SK-N-SH treated with all-trans-retinoic acid at 6 μM for 48 hours (cell line): ENCODE measurements around the gene ABI3BP.

Experiments used
- CSDC2 ChIP-seq: fragments of 250-450 bp; sonication (Bioruptor Pico); IDR thresholded peaks from 2 replicates; pipeline ENCODE4 v1.5.0; 2020; ENCODE audit warnings: mild to moderate bottlenecking, moderate library complexity
- PPARA ChIP-seq: fragments of 250-450 bp; sonication (Bioruptor Pico); IDR thresholded peaks from 2 replicates; pipeline ENCODE4 v1.5.0; 2020; ENCODE audit warnings: mild to moderate bottlenecking, borderline replicate concordance
- RARB ChIP-seq: fragments of 250-450 bp; sonication (Bioruptor Pico); IDR thresholded peaks from 2 replicates; pipeline ENCODE4 v1.8.0; 2021; ENCODE audit warnings: mild to moderate bottlenecking, moderate library complexity
- SNAI2 ChIP-seq: fragments of 250-450 bp; sonication (Bioruptor Pico); IDR thresholded peaks from 2 replicates; pipeline ENCODE4 v1.5.0; 2020; ENCODE audit warnings: mild to moderate bottlenecking, moderate library complexity
- TCF4 ChIP-seq: fragments of 250-450 bp; sonication (Bioruptor Pico); IDR thresholded peaks from 2 replicates; pipeline ENCODE4 v1.8.0; 2021; ENCODE audit warnings: mild to moderate bottlenecking, moderate library complexity, borderline replicate concordance
- TOX ChIP-seq: fragments of 250-450 bp; sonication (Bioruptor Pico); IDR thresholded peaks from 2 replicates; pipeline ENCODE4 v1.8.0; 2021; ENCODE audit warnings: mild to moderate bottlenecking, moderate library complexity, borderline replicate concordance
- ZFP3 ChIP-seq: fragments of 250-450 bp; sonication (Bioruptor Pico); IDR thresholded peaks from 2 replicates; pipeline ENCODE4 v1.5.0; 2020; ENCODE audit warnings: mild to moderate bottlenecking, moderate library complexity
- ZFP30 ChIP-seq: fragments of 450-650 bp; formaldehyde crosslinking; IDR thresholded peaks from 2 replicates; pipeline ENCODE4 v1.5.0; 2022; ENCODE audit warnings: mild to moderate bottlenecking, moderate library complexity
- ZNF70 ChIP-seq: fragments of 450-650 bp; formaldehyde crosslinking; IDR thresholded peaks from 2 replicates; pipeline ENCODE4 v1.5.0; 2020; ENCODE audit warnings: mild to moderate bottlenecking, moderate library complexity
- TF ChIP-seq, protein P1 (sequence below): fragments of 250-450 bp; sonication (Bioruptor Pico); IDR thresholded peaks from 2 replicates; pipeline ENCODE4 v1.5.1; 2020; ENCODE audit warnings: low read depth, mild to moderate bottlenecking, moderate library complexity
- TF ChIP-seq, protein P2 (sequence below): fragments of 250-450 bp; sonication (Bioruptor Pico); IDR thresholded peaks from 2 replicates; pipeline ENCODE4 v1.8.0; 2020; ENCODE audit warnings: mild to moderate bottlenecking, moderate library complexity, borderline replicate concordance

DNA sequence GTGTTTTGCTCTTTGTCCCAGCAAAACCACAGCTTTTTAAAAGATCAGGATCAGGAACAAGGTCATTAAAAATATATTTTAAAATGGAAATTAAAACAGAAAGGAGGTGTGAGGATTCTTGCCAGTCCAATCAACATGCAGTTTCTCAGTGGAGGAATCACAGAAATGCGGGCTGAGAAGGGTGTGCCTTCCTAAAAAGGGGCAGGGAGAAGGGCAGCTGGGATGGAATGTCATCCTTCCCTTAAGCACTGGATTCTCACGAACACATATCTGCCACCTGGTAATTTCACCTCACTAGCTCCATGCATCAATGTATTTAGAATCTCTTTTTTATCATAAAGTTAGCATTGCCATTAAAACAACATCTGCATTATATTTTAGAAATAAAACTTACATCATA is 21.4 kb downstream of the ABI3BP start:
- TF ChIP-seq PPARA (CRISPR knock-in tag) (no peak), TCF4 (CRISPR knock-in tag) (no peak), RARB (no peak), ZNF70 (CRISPR knock-in tag) (no peak), ZFP30 (CRISPR knock-in tag) (no peak), ZFP3 (CRISPR knock-in tag) (no peak), CSDC2 (CRISPR knock-in tag) (no peak), TOX (no peak), SNAI2 (CRISPR knock-in tag) (no peak)
- TF ChIP-seq, protein P1, sequence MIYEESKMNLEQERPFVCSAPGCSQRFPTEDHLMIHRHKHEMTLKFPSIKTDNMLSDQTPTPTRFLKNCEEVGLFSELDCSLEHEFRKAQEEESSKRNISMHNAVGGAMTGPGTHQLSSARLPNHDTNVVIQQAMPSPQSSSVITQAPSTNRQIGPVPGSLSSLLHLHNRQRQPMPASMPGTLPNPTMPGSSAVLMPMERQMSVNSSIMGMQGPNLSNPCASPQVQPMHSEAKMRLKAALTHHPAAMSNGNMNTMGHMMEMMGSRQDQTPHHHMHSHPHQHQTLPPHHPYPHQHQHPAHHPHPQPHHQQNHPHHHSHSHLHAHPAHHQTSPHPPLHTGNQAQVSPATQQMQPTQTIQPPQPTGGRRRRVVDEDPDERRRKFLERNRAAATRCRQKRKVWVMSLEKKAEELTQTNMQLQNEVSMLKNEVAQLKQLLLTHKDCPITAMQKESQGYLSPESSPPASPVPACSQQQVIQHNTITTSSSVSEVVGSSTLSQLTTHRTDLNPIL (CRISPR knock-in tag) = no peak
- TF ChIP-seq, protein P2, sequence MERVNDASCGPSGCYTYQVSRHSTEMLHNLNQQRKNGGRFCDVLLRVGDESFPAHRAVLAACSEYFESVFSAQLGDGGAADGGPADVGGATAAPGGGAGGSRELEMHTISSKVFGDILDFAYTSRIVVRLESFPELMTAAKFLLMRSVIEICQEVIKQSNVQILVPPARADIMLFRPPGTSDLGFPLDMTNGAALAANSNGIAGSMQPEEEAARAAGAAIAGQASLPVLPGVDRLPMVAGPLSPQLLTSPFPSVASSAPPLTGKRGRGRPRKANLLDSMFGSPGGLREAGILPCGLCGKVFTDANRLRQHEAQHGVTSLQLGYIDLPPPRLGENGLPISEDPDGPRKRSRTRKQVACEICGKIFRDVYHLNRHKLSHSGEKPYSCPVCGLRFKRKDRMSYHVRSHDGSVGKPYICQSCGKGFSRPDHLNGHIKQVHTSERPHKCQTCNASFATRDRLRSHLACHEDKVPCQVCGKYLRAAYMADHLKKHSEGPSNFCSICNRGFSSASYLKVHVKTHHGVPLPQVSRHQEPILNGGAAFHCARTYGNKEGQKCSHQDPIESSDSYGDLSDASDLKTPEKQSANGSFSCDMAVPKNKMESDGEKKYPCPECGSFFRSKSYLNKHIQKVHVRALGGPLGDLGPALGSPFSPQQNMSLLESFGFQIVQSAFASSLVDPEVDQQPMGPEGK (CRISPR knock-in tag) = no peak
